Stimulated activated CD4-positive, alpha-beta T cell treated with anti-CD3 and anti-CD28 coated beads, Interleukin-12 subunit alpha, Interleukin-12 subunit beta, amount 100 ng/mL, for 48 hours (primary cell): ENCODE measurements around the gene SLC17A6.

Experiments used
- DNase-seq, 3 donors: peaks; one replicate each; pipeline ENCODE4 v3.0.0-alpha.2; 2020; ENCODE audit warnings: low read depth in 2 of 3, low spot score in 1 of 3

SLC17A6 gene

DNA sequence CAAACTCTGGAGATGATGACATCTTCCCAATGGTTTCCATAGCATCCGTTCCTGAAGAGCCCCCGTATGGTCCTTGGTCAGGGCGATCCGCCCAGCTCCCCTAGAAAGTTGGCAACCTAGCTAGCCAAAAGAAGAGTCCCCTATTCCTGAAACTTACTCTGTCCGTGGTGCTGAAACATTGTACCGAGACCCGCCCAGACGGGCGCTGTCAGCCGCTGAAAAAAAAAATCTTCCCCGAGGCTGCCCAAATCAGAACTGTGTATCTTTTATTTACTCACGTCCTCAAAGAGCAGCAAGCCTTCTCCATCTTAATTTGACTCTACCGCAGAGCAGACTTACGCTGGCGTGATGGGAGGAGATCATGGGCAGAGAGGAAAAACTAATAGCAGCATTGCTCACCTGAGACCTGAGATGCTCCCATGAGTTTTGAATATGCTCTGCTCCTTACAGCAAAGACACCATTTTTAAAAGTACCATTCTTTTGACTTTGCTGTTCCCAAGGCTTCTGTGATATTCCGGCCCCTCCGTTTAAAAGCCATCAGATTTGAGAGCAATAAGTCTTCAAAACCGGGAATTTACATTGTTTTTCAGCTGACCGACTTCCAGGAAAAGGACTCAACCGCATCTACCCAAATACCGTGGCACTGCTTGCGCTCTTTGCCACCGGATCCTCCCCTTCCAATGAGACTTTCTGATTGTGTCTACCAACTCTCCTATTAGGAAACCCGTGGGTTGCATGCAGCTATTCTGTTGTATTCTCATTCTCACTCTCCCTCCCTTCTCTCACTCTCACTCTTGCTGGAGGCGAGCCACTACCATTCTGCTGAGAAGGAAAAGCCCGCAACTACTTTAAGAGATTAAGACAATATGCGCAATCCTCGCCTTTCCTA lies at the start of gene SLC17A6:
TSS of gene SLC17A6 (plus strand) at position 786 of the 890 bp plus-strand sequence. CDS start 153 bp downstream, outside the sequence.
- DNase-seq, result no peak

DNA sequence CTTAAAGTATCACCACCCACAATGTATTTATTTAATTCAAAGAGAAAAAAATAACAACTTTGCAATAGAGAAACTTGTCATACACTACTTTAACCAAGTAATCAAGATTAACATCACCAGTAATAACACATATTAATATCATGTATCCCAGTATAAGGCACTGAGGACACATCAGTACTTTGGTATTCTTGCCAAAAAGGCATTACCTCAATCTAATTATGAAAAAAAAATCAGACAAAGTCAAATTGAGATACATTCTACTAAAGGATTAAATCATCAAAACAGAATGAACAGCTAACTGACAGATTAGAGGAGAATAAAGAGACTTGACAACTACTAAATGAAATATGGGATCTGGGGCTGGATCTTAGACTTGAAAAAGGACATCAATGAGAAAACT lies 35.8 kb upstream of the SLC17A6 start:
- DNase-seq, result no peak

DNA sequence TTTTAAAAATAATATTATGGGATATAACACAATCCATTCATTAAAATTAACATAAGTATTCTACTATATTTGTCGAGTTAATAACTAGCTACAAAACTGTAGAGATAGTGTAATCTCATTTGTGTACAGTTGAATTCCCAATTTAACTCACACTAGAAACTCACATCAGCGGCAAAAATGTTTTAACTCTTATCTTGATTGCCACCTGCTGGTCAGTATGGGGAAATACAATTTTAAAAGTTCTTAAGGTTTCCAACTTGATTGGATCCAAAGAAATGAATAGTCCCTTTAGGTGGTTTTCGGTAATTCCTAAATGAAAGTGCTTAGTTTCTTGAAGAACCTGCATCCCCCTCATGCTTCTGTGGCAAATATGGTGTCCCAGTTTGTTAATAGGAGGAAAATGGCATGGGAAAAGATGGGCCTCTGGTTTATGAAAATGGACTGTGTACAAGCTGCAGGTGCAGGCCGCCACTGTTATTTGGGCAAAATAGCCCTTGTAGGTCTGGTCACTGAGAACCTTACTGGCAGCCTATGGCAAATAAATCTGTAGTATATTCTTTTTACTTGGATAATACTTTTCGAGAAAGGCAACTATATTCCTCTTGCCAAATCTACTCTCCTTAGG lies 33.7 kb upstream of the SLC17A6 start:
- DNase-seq, result no peak

DNA sequence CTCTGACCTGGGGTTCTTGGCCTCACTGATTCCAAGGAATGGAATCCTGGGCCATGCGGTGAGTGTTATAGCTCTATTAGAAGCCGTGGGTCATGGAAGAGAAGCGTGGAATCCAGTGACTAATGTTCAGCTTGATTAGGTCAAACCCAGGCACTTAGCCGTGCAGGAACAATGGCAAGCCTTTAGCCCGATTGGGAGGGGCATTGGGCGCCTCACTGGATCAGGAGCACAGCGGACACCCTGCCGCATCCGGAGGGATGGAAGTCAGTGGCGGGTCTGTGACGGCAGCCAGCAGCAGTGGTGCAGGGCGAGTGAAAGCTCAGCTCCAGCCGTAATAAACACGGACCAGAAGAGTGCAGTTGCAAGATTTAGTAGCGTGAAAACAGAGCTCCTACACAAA lies 20.5 kb upstream of the SLC17A6 start:
- no peak for DNase-seq

DNA sequence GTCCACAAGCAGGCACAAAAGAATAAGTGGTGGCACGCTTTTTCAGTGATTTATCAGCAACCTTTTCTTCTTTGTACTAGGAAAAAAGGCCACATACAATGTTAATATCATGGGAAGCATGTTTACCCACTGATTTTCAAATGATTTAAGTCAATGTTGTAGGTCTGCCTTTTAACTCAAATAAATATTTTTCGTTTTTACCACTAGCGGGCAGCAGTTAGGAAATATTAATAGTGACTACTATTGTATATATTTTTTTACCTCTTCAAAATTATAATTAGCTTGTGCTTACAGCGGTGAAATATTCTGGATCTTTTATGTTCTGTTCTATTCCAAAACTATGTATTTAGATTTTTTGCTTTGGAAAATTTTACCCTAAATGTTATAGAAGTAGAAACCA lies 6.4 kb upstream of the SLC17A6 start:
- DNase-seq, result no peak

DNA sequence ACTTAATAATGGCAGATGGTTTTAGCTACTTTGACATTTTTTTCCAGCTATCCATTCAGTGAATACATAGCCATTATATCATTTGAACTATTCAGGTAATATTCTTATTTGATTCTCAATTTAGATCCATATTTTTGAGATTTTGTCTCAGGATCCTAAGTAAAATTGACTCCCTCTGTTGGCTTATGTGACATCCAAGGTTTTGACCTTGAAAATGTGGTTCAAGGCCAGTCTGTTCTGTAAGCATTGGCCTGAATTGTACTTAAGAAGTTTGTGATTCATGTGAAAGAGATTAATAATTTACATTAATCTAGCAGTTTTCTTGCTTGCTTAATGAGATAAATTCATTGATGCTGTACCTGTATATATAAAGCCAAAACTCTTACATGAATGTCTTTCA lies 1.6 kb upstream of the SLC17A6 start:
- DNase-seq, result no peak

DNA sequence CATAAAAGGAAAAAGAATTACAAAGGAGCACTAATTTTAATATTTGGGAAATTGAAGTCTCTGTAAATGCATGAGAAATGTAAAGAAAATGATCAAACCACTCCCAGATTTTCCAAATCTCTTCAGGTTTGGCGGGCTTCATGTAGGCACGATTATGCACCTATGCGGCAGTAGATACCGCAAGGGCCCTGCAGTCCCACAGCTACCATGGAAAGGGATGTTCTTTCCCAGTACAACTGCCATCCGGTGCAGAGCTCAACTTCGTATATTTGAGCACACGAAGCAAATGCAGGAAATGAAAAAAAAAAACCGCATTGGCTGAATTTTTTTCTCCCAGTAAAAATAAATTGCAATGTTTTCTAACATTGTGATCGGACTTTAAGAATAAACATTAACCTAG lies 1.4 kb downstream of the SLC17A6 start:
- DNase-seq, result no peak

DNA sequence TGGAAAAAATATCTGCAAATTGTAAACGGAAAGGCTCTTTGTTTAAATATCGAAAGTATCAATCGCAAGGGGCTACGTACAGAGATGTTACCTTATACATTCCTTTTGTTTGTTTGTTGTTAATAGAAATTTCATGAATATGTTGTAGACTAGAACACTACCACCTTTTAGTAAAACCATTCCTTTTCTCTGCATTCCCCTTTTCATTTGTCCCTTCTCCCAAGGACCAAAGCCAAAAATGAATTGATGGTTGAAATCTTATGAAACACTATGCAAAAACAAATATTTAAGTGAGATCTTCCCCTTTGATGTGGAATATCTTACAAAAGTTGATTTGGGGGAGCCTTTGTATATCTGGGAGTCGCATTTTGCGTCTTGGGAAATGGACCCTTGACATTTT lies 2.1 kb downstream of the SLC17A6 start:
- no peak for DNase-seq

DNA sequence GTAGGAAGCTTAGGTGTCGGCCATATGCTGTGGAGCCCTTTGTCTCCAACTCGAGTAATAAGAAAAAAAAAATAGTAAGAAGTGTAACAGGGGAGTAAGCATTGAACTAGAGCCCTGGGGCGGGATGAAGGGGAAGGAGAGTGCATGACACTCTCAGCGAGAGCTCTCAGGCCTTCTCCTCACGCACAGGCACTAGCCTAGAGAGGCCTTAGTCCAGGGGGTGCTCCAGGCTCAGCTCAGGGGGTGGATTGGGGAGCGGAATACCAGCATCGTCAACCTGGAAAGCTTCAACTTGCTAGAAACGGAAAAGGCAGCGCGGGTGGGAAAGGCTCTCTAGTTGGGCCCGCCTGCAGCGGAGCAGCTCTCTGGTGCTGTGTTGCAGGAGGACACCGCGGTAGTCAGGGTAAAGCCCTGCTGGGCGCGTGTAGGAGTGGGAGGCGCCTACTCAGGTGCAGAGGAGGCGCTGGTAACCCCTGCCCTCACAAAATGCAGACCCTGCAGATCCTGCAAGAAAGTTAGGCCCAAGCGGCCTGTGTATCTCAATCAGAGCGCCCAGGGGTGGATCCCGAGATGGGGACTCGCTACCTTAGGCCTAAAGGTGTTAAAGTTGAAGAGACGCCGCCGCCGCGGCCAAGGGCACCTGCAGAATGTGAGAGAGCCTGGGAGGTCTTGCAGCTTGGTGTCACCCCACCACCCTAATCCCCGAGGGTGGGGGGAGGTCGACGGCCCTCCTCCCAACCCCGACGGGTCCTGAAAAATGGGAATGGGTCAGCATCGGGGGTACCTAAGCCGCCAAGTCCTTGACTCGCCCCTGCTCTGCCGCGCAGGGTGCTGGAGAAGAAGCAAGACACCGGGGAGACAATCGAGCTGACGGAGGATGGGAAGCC lies 2.8 kb downstream of the SLC17A6 start:
- DNase-seq, result no peak

DNA sequence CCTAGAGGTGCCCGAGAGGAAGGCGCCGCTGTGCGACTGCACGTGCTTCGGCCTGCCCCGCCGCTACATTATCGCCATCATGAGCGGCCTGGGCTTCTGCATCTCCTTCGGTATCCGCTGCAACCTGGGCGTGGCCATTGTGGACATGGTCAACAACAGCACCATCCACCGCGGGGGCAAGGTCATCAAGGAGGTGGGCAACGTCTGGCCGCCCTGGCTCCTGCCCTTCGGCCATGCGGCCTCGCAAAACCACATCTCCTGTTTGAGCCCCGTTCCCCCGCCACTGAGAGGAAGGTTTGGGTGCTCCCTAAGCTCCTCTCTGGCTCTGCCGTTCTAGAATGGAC lies 3.4 kb downstream of the SLC17A6 start:
- DNase-seq, result no peak

DNA sequence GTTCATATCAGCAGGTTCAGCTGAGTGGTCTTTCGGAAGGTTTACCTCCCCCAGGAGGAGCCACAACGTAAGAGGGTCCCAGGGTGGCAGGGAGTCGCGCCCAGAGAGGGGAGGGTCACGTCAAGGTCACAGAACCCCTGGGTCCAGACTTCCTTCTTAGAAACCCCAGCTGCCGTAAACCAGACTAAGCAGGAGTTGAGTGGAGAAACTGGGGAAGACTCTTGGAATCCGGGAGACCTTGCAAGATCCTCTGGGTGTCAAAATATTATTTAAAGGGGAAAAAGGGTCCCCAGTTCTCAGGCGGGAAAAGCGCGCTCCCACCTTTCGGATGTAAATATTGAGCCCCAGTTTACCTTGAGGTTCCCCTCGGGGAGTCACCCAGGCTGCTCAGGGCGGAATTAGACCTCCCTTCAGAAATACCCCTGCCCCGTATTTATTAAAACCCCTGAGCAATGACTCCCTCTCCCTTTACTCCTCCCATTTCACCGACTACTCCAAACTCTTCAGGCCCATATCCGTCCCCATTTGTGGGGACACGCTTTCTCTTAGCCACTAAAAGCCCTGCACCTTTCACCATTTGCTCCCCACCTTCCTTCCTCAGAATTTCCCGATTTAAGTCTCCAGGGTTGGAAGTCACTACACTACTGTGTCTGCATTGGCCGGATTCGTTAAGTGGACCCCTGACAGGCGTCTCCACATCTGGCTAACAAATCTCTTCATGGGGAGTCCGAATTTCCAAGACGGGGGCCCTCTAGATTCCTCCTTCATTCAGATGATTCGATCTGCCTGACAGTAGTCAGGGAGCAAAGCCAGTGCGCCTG lies 4.2 kb downstream of the SLC17A6 start:
- no peak for DNase-seq

DNA sequence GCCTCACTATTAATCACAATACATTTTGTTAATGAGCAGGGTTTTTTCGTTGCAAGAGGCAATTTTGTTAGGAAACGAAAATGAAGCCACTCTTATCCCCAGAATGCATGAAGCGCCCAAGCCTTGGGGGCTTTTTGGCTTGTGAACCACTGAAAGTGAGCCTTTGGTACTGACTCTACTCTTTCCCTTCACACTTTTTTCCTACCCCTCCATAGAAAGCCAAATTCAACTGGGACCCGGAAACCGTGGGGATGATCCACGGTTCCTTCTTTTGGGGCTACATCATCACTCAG lies 4.8 kb downstream of the SLC17A6 start:
- no peak for DNase-seq

DNA sequence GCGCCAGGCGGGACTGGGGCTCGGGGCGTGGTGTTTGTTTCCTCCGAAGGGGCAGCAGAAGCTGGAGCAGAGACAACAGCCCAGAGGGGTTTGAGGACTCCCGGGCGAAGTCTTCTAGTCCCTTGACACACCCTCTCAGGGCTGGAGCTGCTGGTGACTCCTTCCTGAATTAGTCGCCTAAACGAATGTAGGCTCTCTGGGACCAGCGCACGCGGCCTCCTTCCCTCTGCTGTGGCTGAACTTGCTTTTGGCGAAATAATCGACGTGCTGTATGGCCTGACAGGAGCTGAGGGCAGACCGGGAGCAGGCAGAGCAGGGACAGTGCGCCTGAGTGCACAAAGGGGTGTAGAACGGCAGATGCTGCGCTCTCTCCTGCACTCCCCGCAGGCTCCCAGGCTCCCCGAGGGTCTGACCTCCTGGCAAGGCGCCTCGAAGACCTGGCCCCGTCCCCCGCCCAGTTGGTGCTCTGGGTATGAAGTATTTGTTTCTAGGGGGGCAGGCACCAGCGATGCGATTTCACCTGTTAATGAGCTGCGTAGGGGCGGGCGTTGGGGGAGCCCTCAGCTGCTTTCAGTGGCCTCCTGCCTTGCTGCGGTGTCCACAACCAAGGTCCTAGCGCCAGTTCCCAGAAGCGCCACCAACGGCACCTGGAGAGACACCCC lies 5.3 kb downstream of the SLC17A6 start:
- DNase-seq, result no peak

DNA sequence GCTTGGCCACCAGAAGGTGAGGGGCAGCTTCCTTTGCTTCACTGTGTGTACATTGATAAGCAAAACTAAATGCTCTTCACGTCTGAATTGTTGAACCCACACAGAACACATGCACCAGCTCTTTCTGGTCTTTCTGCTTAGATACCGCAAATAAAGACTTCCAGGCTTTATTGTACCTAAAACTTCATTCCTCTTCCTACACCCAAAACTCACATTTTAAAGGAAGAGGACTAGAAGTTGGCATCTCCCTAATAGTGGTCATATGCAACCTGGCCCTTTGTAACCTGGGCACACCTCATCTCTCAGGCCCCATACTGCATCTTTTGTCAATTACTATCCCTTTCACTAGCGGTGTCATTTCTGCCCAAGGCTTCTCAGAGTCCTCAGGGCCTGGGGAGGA lies 5.9 kb downstream of the SLC17A6 start:
- DNase-seq, result no peak

DNA sequence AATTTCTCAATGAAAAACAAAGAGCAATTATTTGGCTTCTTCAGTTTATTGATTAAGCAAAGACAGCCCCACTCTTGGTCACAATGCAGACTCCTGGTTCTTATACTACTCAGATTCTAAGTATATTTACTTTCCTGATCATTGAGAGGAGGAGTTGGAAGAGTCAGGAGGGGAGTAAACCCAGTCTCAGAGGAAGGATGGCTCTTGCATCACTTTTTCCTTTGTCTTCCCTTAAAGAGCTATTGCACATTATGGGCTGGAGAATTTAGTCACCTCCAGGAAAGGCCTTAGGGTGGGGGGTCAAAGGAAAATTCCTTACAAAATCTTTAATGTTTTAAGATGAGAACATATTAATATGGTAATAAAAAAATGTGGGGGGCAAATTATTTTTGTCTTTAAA lies 8.1 kb downstream of the SLC17A6 start:
- DNase-seq, result no peak

DNA sequence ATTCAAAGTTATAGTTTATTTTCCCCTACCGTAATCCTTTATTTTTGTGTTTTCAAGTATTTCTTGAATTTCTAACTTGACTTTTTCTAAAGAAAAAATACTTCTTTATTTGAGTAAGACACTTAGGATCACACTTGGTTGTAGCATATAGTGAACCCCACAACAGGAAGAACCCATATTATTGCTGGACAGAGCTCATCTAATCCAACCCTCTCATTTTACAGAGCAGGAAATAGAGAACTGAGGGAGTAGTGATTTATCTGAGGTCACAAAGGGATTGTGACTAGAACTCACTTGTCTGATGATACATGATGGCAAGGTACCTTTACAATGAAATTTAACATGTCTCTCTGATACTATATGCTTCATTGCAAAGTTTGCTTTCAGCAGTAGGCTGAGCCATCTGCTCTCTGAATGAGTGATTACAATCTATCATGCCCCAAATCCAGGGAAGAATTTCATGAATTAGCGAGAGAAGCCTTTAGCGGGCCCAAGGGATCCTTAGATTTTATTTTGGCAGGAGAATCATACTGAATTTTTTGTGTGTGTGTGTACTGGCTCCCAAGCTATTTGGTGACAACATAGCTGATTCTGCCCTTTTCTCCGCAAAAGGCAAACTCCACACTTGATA lies 9.8 kb downstream of the SLC17A6 start:
- DNase-seq, result no peak

DNA sequence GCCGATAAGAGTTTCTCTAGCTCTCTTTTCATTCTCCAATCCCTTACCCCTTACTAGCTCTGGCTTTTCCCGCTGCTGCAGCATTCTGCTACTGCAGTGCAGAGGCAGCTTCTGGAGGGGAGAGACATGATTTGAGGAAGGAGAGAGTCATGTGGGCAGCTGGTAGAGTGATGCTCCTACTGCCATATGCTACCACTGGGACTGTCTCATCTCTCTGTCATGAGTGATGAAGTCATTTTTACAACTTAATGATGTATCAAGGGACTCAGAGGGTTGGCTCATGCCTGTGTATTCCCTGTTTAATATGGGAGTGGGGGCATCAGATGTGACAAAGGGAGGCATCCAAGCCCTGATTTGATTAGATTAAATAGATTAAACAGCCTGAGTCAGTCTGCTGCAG lies 11.3 kb downstream of the SLC17A6 start:
- no peak for DNase-seq

DNA sequence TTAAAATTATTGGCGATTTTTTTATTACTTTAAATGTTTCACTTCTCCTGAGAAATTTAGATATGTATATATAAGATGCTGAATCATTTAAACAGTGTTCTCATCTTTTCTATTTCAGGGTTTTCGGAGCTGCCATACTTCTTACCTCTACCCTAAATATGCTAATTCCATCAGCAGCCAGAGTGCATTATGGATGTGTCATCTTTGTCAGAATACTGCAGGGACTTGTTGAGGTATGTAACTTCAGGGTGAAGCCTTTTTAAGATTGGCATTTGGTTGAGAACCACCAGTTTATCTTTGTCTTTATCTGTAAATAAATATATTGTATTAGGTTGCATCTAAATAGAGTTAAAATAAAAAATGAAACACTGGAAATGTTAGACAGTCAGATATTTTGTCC lies 21.1 kb downstream of the SLC17A6 start:
- no peak for DNase-seq

DNA sequence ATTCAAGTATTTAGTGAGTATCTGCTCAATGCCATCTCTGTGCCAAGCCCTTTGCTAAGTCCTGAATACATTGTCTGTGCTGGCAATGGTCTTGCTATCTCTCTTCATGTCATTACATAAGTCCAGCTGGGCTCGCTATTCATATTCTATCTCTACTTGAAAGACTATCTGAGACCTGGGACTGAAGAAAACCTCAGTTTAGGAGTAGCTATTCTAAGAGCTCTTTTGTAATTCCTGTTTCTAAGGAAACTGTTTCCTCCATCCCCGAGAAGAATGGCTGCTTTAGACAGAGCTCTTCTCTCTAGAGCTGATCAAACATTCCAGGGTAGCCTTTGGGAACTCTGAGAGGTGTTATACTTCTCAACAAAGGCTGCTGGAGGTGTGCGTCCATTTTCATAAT lies 33.0 kb downstream of the SLC17A6 start:
- DNase-seq, result no peak

DNA sequence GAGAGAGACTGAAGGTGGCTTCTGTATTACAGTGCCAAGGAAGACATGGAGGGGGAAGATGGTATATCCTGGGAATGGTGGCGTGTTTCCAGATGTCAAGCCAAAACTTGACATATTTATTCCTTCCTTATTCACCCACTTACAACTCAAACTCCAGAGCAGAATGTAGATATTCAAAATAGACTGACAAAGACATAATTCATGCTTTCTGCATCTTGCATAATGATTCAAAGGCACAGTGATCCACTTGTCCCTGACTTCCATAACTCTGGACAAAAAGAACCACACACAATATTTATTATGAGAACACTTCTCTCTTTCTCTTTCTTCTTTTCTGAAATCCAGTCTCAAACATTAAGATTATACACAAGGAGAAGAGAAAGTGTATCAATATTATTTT lies 48.9 kb downstream of the SLC17A6 start:
- DNase-seq, result no peak
